ENCODE measurements around the gene CAPN7. TPM values are rescaled to one million over a fixed set of nuclear protein-coding genes. Genes with fewer than 3 reads are reported as not detected.

Gene CAPN7
- 21.6 and 24.7 TPM in 2 replicates for total RNA-seq

DNA sequence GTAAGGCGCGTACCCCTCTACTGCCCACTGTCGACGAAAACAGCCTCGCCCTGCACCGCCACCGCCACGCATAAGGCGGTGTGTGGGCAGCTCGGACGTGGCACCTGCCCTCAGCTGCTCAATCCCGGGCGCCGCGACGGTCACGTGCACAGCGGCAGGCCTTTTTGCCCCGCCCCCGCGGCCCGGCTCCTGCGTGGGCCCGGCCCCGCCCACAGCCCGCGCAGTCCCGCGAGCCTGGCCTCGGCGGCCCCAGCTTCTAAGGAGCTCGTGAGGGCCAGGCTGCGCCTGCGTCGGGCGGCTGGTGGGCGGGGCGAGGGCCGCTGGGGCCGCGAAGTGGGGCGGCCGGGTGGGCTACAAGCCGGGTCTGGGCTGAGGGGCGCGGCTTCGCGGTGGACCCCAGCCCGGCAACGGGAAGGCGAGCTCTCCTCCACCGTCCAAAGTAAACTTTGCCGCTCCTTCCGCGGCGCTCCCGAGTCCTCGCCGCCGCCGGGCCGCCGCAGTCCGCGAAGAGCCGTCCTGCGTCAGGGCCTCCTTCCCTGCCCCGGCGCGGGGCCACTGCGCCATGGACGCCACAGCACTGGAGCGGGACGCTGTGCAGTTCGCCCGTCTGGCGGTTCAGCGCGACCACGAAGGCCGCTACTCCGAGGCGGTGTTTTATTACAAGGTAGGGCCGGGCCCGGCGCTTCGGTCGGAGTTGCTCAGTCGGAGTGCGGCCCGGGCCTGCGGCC lies at the start of gene CAPN7:
CAPN7 (plus strand) TSS at position 313 of the 728 bp plus-strand sequence; CDS start at position 563, 250 bp downstream.

Other genes with a start within 250 kb of the CAPN7 start
- 16.2 and 25.3 TPM in 2 replicates for gene MRPS25, start 140.9 kb upstream of the CAPN7 start, total RNA-seq
- 15.7 and 16.8 TPM in 2 replicates for gene RBSN, start 107.1 kb upstream of the CAPN7 start, total RNA-seq
- gene SH3BP5, start 126.3 kb downstream of the CAPN7 start, total RNA-seq = 30.8 and 32.9 TPM in 2 replicates
- gene METTL6, start 221.3 kb downstream of the CAPN7 start, total RNA-seq = 9.5 and 17.8 TPM in 2 replicates
- gene EAF1, start 221.4 kb downstream of the CAPN7 start, total RNA-seq = 13.6 and 14.9 TPM in 2 replicates